ENCODE results near the gene SENP1. TPM values are rescaled to one million over a fixed set of nuclear protein-coding genes. Genes with fewer than 3 reads are reported as not detected.
A peak's percentile ranks its signal among the peaks of the same experiment; 100 is the strongest.

Gene SENP1
- total and polyA plus RNA-seq, 2 donors (not counting 3 experiments of a cell fraction or from before 2014, with no cell fraction given): 9.9 to 20.5 TPM

DNA sequence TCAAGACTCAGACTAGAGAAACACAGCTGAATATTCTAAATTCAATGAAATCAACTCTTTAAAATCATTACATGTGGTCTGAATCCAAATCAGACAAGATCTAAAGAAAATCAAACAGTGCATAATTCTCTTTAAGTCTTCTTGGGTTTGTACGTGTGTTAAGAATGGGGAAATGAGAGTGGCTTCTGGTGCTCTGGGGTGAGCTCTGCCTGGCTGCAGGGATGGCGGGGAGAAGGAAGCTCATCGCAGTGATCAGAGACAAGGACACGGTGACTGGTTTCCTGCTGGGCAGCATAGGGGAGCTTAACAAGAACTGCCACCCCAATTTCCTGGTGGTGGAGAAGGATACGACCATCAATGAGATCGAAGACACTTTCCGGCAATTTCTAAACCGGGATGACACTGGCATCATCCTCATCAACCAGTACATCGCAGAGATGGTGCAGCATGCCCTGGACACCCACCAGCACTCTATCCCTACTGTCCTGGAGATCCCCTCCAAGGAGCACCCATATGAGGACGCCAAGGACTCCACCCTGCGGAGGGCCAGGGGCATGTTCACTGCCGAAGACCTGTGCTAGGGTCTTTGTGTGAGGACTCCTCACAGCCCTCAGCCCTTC is 20.9 kb downstream of the SENP1 start:
- Histone ChIP-seq H3K4me3 (replicated peaks in 1 of 3; ENCODE audit: insufficient read depth in 1 of 3, low read depth in 1 of 3, low read length in 3 of 3) (no peak overlapping the region), H3K27ac (ENCODE audit: insufficient read depth, low read depth, low read length) (no peak overlapping the region), H3K79me2 (ENCODE audit: control insufficient read depth, insufficient read depth, low read length) (no peaks in the 10 kb centered on the region), H2AFZ (ENCODE audit: low read depth, low read length) (no peak overlapping the region), H3K9me1 (replicated peaks; ENCODE audit: control insufficient read depth, extremely low read depth, insufficient read depth, low read length) (no peaks in the 10 kb centered on the region), H4K20me1 (replicated peaks; ENCODE audit: control insufficient read depth, extremely low read depth, insufficient read depth, low read length) (no peaks in the 10 kb centered on the region), H3K4me1 (ENCODE audit: control insufficient read depth, extremely low read depth, insufficient read depth, low read length) (no peaks in the 10 kb centered on the region), H3K9ac (replicated peaks; ENCODE audit: extremely low read depth, insufficient read depth, low read length) (no peak overlapping the region), H3K9me3 (replicated peaks; ENCODE audit: control insufficient read depth, insufficient read depth, low read length) (no peaks in the 10 kb centered on the region), H3K4me2 (ENCODE audit: insufficient read depth, low read length) (no peak overlapping the region), H3K27me3 (ENCODE audit: control insufficient read depth in 2 of 2, insufficient read depth in 2 of 2, low read length in 2 of 2) (no peaks in the 10 kb centered on the region), H3K36me3 (ENCODE audit: control insufficient read depth in 2 of 2, extremely low read depth in 1 of 2, insufficient read depth in 2 of 2, low read length in 2 of 2) (peaks cover 8 to 9% of the 10 kb centered on the region in 2 experiments)
- no peak for FAIRE-seq
- DNase-seq (ENCODE audit: low read depth, low spot score): no peak
- intact Hi-C loops (cut with micrococcal nuclease) (loop anchor here (1.0 to 5.0 kb wide), 4 partner anchors 72 to 532 kb away; partner anchors contain the start of gene ASB8), dilution Hi-C loops (cut with MboI; ENCODE audit: extremely low pct_ligation_motif_present, low sequenced_read_pairs) (no loop called here)
- no peak for TF ChIP-seq JUN (IDR thresholded peaks at IDR 0.05; ENCODE audit: borderline replicate concordance, insufficient read depth, insufficient read length, low read depth)
- TF ChIP-seq EZH2 (IDR thresholded peaks at IDR 0.05; ENCODE audit: borderline replicate concordance, low read depth, low read length, severe bottlenecking): no peak
- no peak for TF ChIP-seq GATA2 (IDR thresholded peaks at IDR 0.05; ENCODE audit: insufficient read depth, insufficient read length, low read depth, low read length)
- TF ChIP-seq, protein P1, sequence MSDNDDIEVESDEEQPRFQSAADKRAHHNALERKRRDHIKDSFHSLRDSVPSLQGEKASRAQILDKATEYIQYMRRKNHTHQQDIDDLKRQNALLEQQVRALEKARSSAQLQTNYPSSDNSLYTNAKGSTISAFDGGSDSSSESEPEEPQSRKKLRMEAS (IDR thresholded peaks at IDR 0.05; ENCODE audit: insufficient read depth, insufficient read length): no peak
- CTCF ChIA-PET: interaction anchor here (0.7 to 1.8 kb wide), 7 partner anchors 11 to 537 kb away, joined by 3 to 18 read pairs (median 4); no protein-coding TSS in a partner anchor
- no TSS peak for BruUV-seq (replicated peaks)
- POLR2A ChIA-PET: interaction anchor here (0.7 kb wide), 1 partner anchor 66 kb away, joined by 5 read pairs; no protein-coding TSS in a partner anchor

GRCh38 chr12:48084066-48084465 is 21.8 kb downstream of the SENP1 start:
- no peak overlapping the region for H3K4me3 ChIP-seq (replicated peaks in 1 of 3; ENCODE audit: insufficient read depth in 1 of 3, low read depth in 1 of 3, low read length in 3 of 3)
- POLR2A ChIA-PET: interaction anchor here (0.7 kb wide), 1 partner anchor 66 kb away, joined by 5 read pairs; no protein-coding TSS in a partner anchor
- no peaks in the 10 kb centered on the region for H3K9me3 ChIP-seq (replicated peaks; ENCODE audit: control insufficient read depth, insufficient read depth, low read length)
- H3K27me3 ChIP-seq (ENCODE audit: control insufficient read depth in 2 of 2, insufficient read depth in 2 of 2, low read length in 2 of 2): no peaks in the 10 kb centered on the region
- DNase-seq (ENCODE audit: low read depth, low spot score): peak; percentile 15
- H3K4me2 ChIP-seq (ENCODE audit: insufficient read depth, low read length): no peak overlapping the region
- no peaks in the 10 kb centered on the region for H3K79me2 ChIP-seq (ENCODE audit: control insufficient read depth, insufficient read depth, low read length)
- no TSS peak for BruUV-seq (replicated peaks)
- dilution Hi-C loops (cut with MboI; ENCODE audit: extremely low pct_ligation_motif_present, low sequenced_read_pairs) (no loop called here), intact Hi-C loops (cut with micrococcal nuclease) (loop anchor here (1.0 to 5.0 kb wide), 4 partner anchors 73 to 533 kb away; partner anchors contain the start of gene ASB8)
- H3K36me3 ChIP-seq (ENCODE audit: control insufficient read depth in 2 of 2, extremely low read depth in 1 of 2, insufficient read depth in 2 of 2, low read length in 2 of 2): peaks cover 8 to 9% of the 10 kb centered on the region in 2 experiments
- no peak overlapping the region for H3K9ac ChIP-seq (replicated peaks; ENCODE audit: extremely low read depth, insufficient read depth, low read length)
- no peaks in the 10 kb centered on the region for H4K20me1 ChIP-seq (replicated peaks; ENCODE audit: control insufficient read depth, extremely low read depth, insufficient read depth, low read length)
- H3K4me1 ChIP-seq (ENCODE audit: control insufficient read depth, extremely low read depth, insufficient read depth, low read length): no peaks in the 10 kb centered on the region
- H3K27ac ChIP-seq (ENCODE audit: insufficient read depth, low read depth, low read length): no peak overlapping the region
- H2AFZ ChIP-seq (ENCODE audit: low read depth, low read length): no peak overlapping the region
- CTCF ChIA-PET: interaction anchor here (0.6 to 1.8 kb wide), 22 partner anchors 9 to 538 kb away, joined by 3 to 18 read pairs (median 3); partner anchors contain the start of genes ASB8 and SENP1
- TF ChIP-seq JUN (IDR thresholded peaks at IDR 0.05; ENCODE audit: borderline replicate concordance, insufficient read depth, insufficient read length, low read depth) (no peak), POLR2AphosphoS5 (IDR thresholded peaks at IDR 0.05; ENCODE audit: insufficient read depth, low read depth, low read length) (no peak), GATA2 (IDR thresholded peaks at IDR 0.05; ENCODE audit: insufficient read depth, insufficient read length, low read depth, low read length) (no peak)
- TF ChIP-seq, protein P1 (IDR thresholded peaks at IDR 0.05; ENCODE audit: insufficient read depth, insufficient read length): no peak
- no peaks in the 10 kb centered on the region for H3K9me1 ChIP-seq (replicated peaks; ENCODE audit: control insufficient read depth, extremely low read depth, insufficient read depth, low read length)
- FAIRE-seq: peak; percentile 62
